Suprapubic skin (tissue), 4 donors: ENCODE measurements around the gene POLRMT.

Experiments used
- EP300 ChIP-seq: sonication (generic); formaldehyde crosslinking; IDR thresholded peaks from one replicate; pipeline ENCODE4 v1.6.1; 2017; ENCODE audit warnings: antibody characterized with exemption
- POLR2AphosphoS5 ChIP-seq, 3 donors: sonication (generic); formaldehyde crosslinking; IDR thresholded peaks; one replicate each; pipeline ENCODE4 v1.6.1; 2017; ENCODE audit warnings: antibody characterized with exemption in 3 of 3
- TF ChIP-seq, protein P1 (sequence below), 2 donors: fragments of 200-600 bp in 1 of 2; fragments of 450-650 bp in 1 of 2; sonication (generic) in 1 of 2; IDR thresholded peaks; one replicate each; pipeline ENCODE4 v1.5.1; 2016 to 2019; ENCODE audit warnings: antibody characterized with exemption in 2 of 2, mild to moderate bottlenecking in 1 of 2, moderate library complexity in 1 of 2

DNA sequence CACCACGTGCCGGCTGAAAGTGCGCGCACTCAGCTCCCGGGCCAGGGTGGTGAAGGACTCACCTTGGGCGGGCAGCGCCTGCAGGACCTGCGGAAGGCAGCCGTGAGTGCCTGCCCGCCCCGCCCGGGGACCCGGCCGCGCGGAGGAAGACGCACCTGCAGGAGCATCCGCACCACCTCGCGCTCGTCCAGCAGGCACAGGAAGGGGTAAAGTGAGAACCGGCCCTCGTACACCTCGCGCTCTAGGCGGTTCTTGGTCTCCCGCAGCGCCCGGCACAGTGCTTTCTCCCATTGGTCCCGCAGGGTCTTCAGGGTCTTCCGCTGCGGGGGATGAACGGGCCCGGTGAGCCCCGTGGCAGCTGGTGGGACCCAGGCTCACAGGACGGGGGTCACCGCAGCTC, 10.7 kb downstream of the POLRMT start:
- TF ChIP-seq POLR2AphosphoS5 (IDR thresholded peaks at IDR 0.05): no peak
- TF ChIP-seq, protein P1, sequence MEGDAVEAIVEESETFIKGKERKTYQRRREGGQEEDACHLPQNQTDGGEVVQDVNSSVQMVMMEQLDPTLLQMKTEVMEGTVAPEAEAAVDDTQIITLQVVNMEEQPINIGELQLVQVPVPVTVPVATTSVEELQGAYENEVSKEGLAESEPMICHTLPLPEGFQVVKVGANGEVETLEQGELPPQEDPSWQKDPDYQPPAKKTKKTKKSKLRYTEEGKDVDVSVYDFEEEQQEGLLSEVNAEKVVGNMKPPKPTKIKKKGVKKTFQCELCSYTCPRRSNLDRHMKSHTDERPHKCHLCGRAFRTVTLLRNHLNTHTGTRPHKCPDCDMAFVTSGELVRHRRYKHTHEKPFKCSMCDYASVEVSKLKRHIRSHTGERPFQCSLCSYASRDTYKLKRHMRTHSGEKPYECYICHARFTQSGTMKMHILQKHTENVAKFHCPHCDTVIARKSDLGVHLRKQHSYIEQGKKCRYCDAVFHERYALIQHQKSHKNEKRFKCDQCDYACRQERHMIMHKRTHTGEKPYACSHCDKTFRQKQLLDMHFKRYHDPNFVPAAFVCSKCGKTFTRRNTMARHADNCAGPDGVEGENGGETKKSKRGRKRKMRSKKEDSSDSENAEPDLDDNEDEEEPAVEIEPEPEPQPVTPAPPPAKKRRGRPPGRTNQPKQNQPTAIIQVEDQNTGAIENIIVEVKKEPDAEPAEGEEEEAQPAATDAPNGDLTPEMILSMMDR (IDR thresholded peaks at IDR 0.05): no peak
- no peak for TF ChIP-seq EP300
